Activated CD4-positive, alpha-beta memory T cell treated with anti-CD3 and anti-CD28 coated beads, Interleukin-2, amount 10 ng/mL, durations not matched to agents 7 days and 5 days (primary cell): ENCODE measurements around the gene UST. TPM values are rescaled to one million over a fixed set of nuclear protein-coding genes. Genes with fewer than 3 reads are reported as not detected.
A peak's percentile ranks its signal among the peaks of the same experiment; 100 is the strongest.

Experiments
- CTCF ChIA-PET: fragments of 350-600 bp; sonication (Branson Sonifier 250); formaldehyde crosslinking; loops from one replicate; lab custom pipeline; 2021; ENCODE audit warnings: antibody characterized with exemption, inconsistent platforms; lab: Charles Lee
- POLR2A ChIA-PET: fragments of 350-600 bp; sonication (Branson Sonifier 250); formaldehyde crosslinking; loops from one replicate; lab custom pipeline; 2021; ENCODE audit warnings: antibody characterized with exemption; lab: Charles Lee
- DNase-seq: peaks from one replicate; pipeline ENCODE4 v3.0.0-alpha.2; 2020
- H3K27ac Mint-ChIP-seq: one replicate; pipeline ENCODE4 v1.8.0; 2021; ENCODE audit warnings: mild to moderate bottlenecking, mixed read lengths
- H3K27me3 Mint-ChIP-seq: one replicate; pipeline ENCODE4 v1.8.0; 2021; ENCODE audit warnings: mixed read lengths
- H3K36me3 Mint-ChIP-seq: one replicate; pipeline ENCODE4 v1.8.0; 2021; ENCODE audit warnings: low read depth, mixed read lengths
- H3K4me1 Mint-ChIP-seq: one replicate; pipeline ENCODE4 v1.8.0; 2021; ENCODE audit warnings: mixed read lengths
- H3K4me3 Mint-ChIP-seq: one replicate; pipeline ENCODE4 v1.8.0; 2021; ENCODE audit warnings: mild to moderate bottlenecking, mixed read lengths
- H3K9me3 Mint-ChIP-seq: one replicate; pipeline ENCODE4 v1.8.0; 2021; ENCODE audit warnings: mixed read lengths
- total RNA-seq, 2 experiments: library from RNA; stranded (reverse); gene quantifications; one replicate each; pipeline ENCODE4 v1.2.3, GENCODE V29; 2021

The UST gene
- total RNA-seq, 2 experiments from 2014 or later, result 0.80 to 0.93 TPM

DNA sequence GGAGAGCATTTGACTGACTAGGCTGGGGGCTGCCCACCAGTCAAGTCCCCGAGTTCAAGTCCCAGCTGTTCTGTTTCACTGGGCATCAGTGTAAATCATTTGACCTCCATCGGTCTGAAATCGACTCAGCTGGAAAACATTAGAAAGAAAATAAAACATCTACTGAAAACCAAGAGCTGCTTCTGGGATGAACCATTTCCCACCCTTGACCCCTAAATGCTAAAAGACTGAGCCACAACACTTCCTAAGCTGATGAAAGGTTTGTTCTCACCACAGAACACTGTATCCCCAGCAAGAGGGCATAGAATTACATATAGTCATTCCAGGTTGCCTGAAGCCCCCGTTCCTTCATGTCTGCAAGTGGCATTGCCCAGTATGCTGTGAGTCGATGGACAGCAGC is 333.7 kb downstream of the UST start:
- ChIA-PET CTCF (interaction anchor here (0.8 to 1.9 kb wide), 10 partner anchors 15 to 353 kb away, joined by 3 to 22 read pairs (median 4); no protein-coding TSS in a partner anchor), POLR2A (interaction anchor here (0.7 to 2.6 kb wide), 7 partner anchors 19 to 351 kb away, joined by 3 to 12 read pairs (median 4); partner anchors contain the start of gene TAB2)
- Mint-ChIP-seq H3K36me3 (peaks cover 11% of the 10 kb centered on the region), H3K4me3 (no peak overlapping the region), H3K27me3 (no peaks in the 10 kb centered on the region), H3K9me3 (peaks cover 2% of the 10 kb centered on the region), H3K27ac (no peak overlapping the region), H3K4me1 (peaks cover 88% of the 10 kb centered on the region)
- DNase-seq, result no peak

DNA sequence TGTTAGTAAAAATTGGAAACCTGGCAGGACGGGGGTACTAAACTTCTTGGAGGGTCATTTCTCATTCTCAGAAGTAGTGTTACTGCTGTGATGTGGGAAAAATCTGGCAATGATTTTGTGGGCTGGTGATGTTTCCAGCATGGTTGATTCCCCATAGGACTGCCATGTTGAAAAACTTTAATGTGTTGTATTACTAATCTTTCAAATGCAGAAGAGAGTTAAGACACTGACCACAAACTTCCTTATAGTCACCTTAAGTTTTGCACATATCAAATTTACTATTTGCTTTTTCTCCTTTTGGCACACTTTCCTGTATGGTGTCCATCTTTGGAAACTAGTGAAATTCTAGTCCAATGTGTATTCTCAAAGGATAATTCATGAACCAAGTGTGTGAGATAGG is 334.5 kb downstream of the UST start:
- Mint-ChIP-seq H3K36me3 (peaks cover 16% of the 10 kb centered on the region), H3K27me3 (no peaks in the 10 kb centered on the region), H3K27ac (no peak overlapping the region), H3K4me1 (peaks cover 86% of the 10 kb centered on the region), H3K4me3 (no peak overlapping the region), H3K9me3 (peaks cover 2% of the 10 kb centered on the region)
- ChIA-PET CTCF (interaction anchor here (0.5 to 1.9 kb wide), 8 partner anchors 35 to 352 kb away, joined by 3 to 22 read pairs (median 4); no protein-coding TSS in a partner anchor), POLR2A (interaction anchor here (0.8 to 2.6 kb wide), 4 partner anchors 20 to 236 kb away, joined by 3 to 12 read pairs (median 5); partner anchors contain the start of gene TAB2)
- no peak for DNase-seq

DNA sequence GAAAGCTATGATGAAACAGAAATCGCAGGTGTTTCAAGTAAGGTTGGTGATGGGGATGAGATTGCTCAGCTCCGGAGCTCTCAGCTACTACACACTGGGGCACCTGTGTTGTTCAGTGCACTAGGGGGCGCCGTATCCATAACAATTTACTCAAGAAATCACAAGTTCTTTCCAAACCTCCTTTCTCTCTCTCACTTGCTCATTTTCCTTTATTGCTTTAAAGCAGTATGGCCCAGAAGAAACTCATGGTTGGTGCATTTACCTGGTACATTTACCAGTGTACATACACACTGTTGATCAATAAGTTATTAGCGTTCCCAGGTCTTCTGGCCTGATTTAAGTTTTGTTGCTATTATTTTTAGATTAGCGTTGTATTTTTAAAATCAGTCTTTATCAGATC is 335.5 kb downstream of the UST start:
- Mint-ChIP-seq H3K4me1 (peaks cover 87% of the 10 kb centered on the region), H3K27me3 (no peaks in the 10 kb centered on the region), H3K9me3 (peaks cover 2% of the 10 kb centered on the region), H3K36me3 (peaks cover 23% of the 10 kb centered on the region), H3K4me3 (peak overlapping the region; percentile 50), H3K27ac (peak overlapping the region; percentile 96)
- POLR2A ChIA-PET, result interaction anchor here (0.7 to 11.0 kb wide), 13 partner anchors 13 to 463 kb away, joined by 3 to 235 read pairs (median 7); partner anchors contain the start of genes PPIL4 and TAB2
- CTCF ChIA-PET, result interaction anchor here (0.5 to 4.9 kb wide), 33 partner anchors 13 to 435 kb away, joined by 3 to 70 read pairs (median 4); no protein-coding TSS in a partner anchor
- DNase-seq, result peak; percentile 91

DNA sequence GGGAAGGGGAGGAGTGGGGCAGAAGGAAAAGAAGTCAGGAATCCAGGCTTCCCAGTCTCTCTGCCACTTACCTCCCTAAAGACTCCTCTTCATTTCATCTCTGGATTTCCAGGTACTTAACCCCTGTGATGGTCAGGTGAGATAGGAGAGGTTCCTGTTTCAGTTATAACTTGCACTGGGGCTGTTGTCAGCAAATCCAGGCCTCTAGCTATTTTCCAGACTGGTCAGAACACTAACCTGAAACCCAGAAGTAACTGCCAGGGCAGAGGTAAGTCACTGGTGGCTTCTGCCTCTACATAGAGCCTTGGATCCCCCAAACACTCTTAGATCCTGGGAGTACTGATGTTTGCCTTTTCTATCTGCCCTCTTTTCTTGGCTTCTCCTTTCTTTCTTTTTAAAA is 337.2 kb downstream of the UST start:
- H3K27ac Mint-ChIP-seq, result peak overlapping the region; percentile 96
- H3K9me3 Mint-ChIP-seq, result no peaks in the 10 kb centered on the region
- H3K36me3 Mint-ChIP-seq, result peaks cover 35% of the 10 kb centered on the region
- peaks cover 86% of the 10 kb centered on the region for H3K4me1 Mint-ChIP-seq
- DNase-seq, result no peak
- H3K27me3 Mint-ChIP-seq, result no peaks in the 10 kb centered on the region
- POLR2A ChIA-PET, result interaction anchor here (0.7 to 11.0 kb wide), 24 partner anchors 9 to 348 kb away, joined by 3 to 235 read pairs (median 5); partner anchors contain the start of gene TAB2
- H3K4me3 Mint-ChIP-seq, result peak overlapping the region; percentile 79
- CTCF ChIA-PET, result interaction anchor here (1.0 to 4.9 kb wide), 9 partner anchors 11 to 348 kb away, joined by 3 to 70 read pairs (median 7); no protein-coding TSS in a partner anchor

DNA sequence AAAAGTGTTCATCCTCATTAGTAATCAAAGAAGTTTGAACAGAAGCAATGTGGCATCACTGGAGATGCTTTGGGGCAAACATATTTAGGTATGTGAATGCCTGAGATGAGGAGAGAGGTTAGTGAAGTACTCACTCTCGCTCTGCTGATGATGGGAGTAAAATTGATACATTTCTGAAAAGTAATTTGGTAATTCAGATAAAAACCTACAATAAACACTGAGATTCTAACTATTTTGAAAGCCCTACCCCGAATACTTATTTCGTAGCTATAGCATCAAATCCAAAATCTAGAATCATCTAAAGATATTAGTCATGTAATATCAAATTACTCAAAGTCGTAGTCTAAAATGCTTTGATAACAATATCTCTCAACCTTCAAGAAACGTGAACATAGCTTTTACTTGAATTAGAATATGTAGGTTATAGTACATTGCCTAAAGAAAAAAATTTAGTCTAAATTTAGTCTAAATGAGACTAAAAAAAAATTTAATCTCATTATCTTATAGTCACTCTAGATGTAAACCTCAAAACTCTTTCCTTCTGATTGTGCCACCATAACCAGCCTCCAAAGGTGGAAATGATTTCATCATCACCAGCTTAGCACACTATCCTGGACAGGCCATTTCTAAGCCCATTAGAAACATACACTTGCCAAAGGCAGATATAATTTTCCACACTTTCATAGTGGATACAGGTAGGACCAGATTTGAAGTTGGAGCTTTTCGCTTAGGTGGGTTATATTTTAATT is 338.2 kb downstream of the UST start:
- Mint-ChIP-seq H3K4me1 (peaks cover 78% of the 10 kb centered on the region), H3K4me3 (peak overlapping the region; percentile 79), H3K27me3 (no peaks in the 10 kb centered on the region), H3K9me3 (no peaks in the 10 kb centered on the region), H3K36me3 (peaks cover 32% of the 10 kb centered on the region), H3K27ac (peak overlapping the region; percentile 96)
- CTCF ChIA-PET, result interaction anchor here (0.7 to 4.9 kb wide), 17 partner anchors 10 to 400 kb away, joined by 3 to 70 read pairs (median 4); partner anchors contain the start of gene ZC3H12D
- no peak for DNase-seq
- POLR2A ChIA-PET, result interaction anchor here (0.7 to 11.0 kb wide), 35 partner anchors 8 to 347 kb away, joined by 3 to 235 read pairs (median 4); partner anchors contain the start of gene TAB2

DNA sequence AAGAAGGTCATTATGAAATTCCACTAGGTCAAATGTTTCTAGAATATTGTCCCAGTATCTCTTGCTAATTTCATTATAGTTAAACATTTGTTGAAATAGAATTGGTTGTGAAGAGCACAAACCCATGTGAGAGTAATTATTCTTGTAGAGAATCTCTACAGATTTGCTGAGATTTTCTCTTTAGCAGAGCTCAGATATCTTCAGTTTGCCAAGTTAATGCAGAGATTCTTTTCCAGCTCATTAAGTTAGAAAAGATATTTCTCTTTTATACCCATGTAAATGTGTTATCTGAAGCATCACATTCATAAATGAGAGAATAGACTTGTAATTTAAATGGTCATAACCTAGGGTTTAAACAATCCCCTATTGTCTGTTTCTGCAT is 338.7 kb downstream of the UST start:
- Mint-ChIP-seq H3K36me3 (peaks cover 37% of the 10 kb centered on the region), H3K27me3 (no peaks in the 10 kb centered on the region), H3K9me3 (no peaks in the 10 kb centered on the region), H3K4me1 (peaks cover 79% of the 10 kb centered on the region), H3K27ac (peak overlapping the region; percentile 96), H3K4me3 (peak overlapping the region; percentile 79)
- ChIA-PET POLR2A (interaction anchor here (0.8 to 11.0 kb wide), 26 partner anchors 9 to 346 kb away, joined by 3 to 235 read pairs (median 6); partner anchors contain the start of gene TAB2), CTCF (interaction anchor here (0.7 to 4.9 kb wide), 14 partner anchors 10 to 400 kb away, joined by 3 to 70 read pairs (median 4); partner anchors contain the start of gene ZC3H12D)
- no peak for DNase-seq

DNA sequence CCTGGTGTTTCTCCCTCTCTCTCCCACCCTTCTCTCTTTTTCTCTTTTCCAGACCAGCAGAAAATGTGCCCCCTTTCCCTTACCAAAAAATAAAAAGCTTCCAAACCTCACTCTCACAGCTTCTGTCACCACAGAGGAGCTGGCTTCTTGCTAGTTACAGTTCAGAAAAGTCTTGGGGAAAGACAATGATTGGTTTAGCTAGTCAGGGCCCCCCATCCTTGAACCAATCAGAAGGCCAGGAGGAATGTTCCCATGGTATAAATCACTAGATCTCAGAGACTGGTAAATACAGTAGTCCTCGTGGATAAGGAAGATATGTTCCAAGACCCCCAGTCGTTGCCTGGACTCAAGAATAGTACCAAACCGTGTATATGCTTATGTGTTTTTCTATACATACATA is 339.5 kb downstream of the UST start:
- CTCF ChIA-PET, result interaction anchor here (3.1 to 4.9 kb wide), 3 partner anchors 9 to 345 kb away, joined by 30 to 70 read pairs (median 34); no protein-coding TSS in a partner anchor
- DNase-seq, result no peak
- Mint-ChIP-seq H3K4me1 (peaks cover 79% of the 10 kb centered on the region), H3K27ac (peak overlapping the region; percentile 96), H3K4me3 (peak overlapping the region; percentile 79), H3K27me3 (no peaks in the 10 kb centered on the region), H3K36me3 (peaks cover 39% of the 10 kb centered on the region), H3K9me3 (no peaks in the 10 kb centered on the region)
- POLR2A ChIA-PET, result interaction anchor here (0.6 to 11.0 kb wide), 6 partner anchors 9 to 234 kb away, joined by 4 to 235 read pairs (median 104); partner anchors contain the start of gene TAB2

DNA sequence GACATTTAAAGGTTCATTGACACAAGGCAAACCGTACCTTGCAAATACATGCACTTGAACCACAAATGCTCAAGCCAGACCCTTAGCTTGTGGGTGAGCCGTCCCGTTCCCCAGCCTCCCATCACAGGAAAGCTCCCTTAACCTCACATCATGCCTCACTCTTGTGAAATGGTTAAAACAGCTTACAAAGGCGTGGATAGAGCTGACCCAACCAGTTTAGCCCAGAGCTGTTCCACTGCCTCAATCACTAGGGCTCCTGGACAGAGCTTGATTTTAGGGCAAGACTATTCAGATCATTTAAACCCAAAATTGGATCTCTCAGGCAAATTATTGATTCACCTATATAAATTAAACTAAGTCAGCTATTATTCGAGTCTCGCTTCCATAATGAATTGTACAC is 341.1 kb downstream of the UST start:
- ChIA-PET CTCF (interaction anchor here (1.0 to 1.9 kb wide), 2 partner anchors 66 to 344 kb away, joined by 3 to 8 read pairs; no protein-coding TSS in a partner anchor), POLR2A (interaction anchor here (1.0 to 11.0 kb wide), 7 partner anchors 11 to 232 kb away, joined by 3 to 235 read pairs (median 6); partner anchors contain the start of gene TAB2)
- Mint-ChIP-seq H3K4me1 (peaks cover 75% of the 10 kb centered on the region), H3K9me3 (no peaks in the 10 kb centered on the region), H3K27ac (peak overlapping the region; percentile 19), H3K27me3 (no peaks in the 10 kb centered on the region), H3K36me3 (peaks cover 44% of the 10 kb centered on the region), H3K4me3 (no peak overlapping the region)
- no peak for DNase-seq

DNA sequence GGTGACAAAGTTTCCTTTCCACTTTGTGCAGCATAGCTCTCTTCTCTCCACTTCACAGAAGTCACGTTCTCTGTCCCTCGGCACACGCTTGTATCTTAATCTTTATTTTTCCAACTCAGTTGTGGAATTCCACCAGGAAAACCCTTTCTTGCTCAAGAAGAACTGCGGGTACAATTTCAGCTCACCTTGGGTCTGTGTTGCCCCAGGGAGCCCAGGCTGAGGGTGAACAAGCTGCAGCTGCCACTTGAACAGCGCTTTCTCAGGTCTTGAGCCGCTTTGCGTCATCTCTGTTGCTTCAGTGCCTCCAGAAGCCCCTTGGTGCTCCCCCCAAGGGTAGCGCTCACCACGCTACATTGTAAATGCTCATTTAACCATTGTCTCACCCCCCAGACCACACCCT is 341.5 kb downstream of the UST start:
- Mint-ChIP-seq H3K27ac (no peak overlapping the region), H3K4me3 (no peak overlapping the region), H3K4me1 (peaks cover 75% of the 10 kb centered on the region), H3K9me3 (no peaks in the 10 kb centered on the region), H3K36me3 (peaks cover 47% of the 10 kb centered on the region), H3K27me3 (no peaks in the 10 kb centered on the region)
- POLR2A ChIA-PET, result interaction anchor here (1.0 to 11.0 kb wide), 6 partner anchors 12 to 232 kb away, joined by 3 to 235 read pairs (median 7); partner anchors contain the start of gene TAB2
- DNase-seq, result no peak
- CTCF ChIA-PET, result interaction anchor here (1.9 kb wide), 1 partner anchor 343 kb away, joined by 8 read pairs; no protein-coding TSS in a partner anchor

DNA sequence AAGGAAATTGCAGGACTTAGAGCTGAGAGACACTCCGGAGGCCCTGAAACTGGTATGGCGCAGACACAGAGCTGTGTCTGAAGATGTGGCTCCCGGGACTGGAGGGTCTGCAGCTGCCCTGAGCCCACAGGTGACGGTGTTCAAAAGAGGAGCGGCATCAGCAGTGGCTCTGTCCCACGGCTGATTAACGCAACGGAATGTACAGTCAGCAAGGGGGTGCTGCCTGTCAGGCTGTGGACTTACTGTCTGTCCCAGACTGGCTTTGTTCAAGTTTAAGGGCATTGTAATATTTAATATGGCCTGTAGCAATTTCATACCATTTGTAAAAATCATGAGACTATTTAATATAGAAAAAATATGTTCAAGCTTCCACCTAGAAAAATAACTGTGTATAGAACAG is 342.7 kb downstream of the UST start:
- no peak for DNase-seq
- H3K4me3 Mint-ChIP-seq, result no peak overlapping the region
- H3K4me1 Mint-ChIP-seq, result peaks cover 75% of the 10 kb centered on the region
- CTCF ChIA-PET, result interaction anchor here (0.5 to 1.0 kb wide), 4 partner anchors 50 to 210 kb away, joined by 3 to 4 read pairs (median 3); no protein-coding TSS in a partner anchor
- H3K9me3 Mint-ChIP-seq, result no peaks in the 10 kb centered on the region
- POLR2A ChIA-PET, result interaction anchor here (1.5 to 11.0 kb wide), 2 partner anchors 58 to 231 kb away, joined by 3 to 235 read pairs; partner anchors contain the start of gene TAB2
- H3K36me3 Mint-ChIP-seq, result peaks cover 52% of the 10 kb centered on the region
- no peak overlapping the region for H3K27ac Mint-ChIP-seq
- H3K27me3 Mint-ChIP-seq, result no peaks in the 10 kb centered on the region

DNA sequence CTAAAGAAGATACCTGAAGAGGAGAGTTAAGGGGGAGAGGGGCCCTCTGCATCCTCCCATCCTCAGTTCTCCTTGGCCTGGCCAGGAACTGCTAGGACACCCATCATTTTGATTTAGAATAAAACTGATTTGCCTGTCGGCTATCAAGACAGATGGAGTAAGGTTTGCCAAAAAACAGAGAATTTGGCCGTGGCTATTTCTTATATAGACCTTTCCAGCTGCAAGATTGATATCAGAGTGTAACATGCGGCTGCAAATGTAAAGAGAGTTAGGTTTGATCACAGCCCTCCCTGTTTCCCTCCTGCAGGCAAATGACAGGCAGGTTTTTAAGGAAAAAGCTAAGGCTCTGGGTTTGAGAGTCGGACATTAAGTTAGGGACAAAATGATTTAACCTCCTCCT is 344.1 kb downstream of the UST start:
- DNase-seq, result no peak
- Mint-ChIP-seq H3K9me3 (no peaks in the 10 kb centered on the region), H3K4me1 (peaks cover 78% of the 10 kb centered on the region), H3K4me3 (no peak overlapping the region), H3K27me3 (no peaks in the 10 kb centered on the region), H3K27ac (peak overlapping the region; percentile 57), H3K36me3 (peaks cover 45% of the 10 kb centered on the region)
- ChIA-PET POLR2A (interaction anchor here (1.0 to 11.0 kb wide), 8 partner anchors 15 to 229 kb away, joined by 4 to 235 read pairs (median 8); partner anchors contain the start of gene TAB2), CTCF (interaction anchor here (1.3 kb wide), 1 partner anchor 41 kb away, joined by 5 read pairs; no protein-coding TSS in a partner anchor)

DNA sequence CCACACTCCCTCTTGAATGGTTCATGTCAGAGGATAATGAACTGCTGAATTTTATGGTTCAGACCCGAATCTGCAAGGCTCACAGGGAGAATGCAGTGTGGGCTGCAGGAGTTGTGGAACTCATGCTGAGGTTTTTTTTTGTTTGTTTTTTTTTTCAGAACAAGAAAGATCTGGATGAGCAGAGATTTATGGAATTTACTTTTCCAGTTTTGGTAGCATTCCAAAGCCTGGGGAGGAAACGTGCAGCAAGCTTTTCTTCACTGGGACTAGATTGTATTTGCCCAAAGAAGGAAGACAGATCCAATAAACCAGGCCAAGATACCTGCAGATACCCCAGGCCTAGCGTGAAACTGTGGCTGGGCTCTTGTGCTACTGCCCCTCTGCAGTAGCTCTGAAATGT is 346.8 kb downstream of the UST start:
- peaks cover 79% of the 10 kb centered on the region for H3K4me1 Mint-ChIP-seq
- POLR2A ChIA-PET, result interaction anchor here (1.0 to 9.0 kb wide), 20 partner anchors 9 to 380 kb away, joined by 3 to 176 read pairs (median 8); partner anchors contain the start of gene TAB2
- H3K27me3 Mint-ChIP-seq, result no peaks in the 10 kb centered on the region
- H3K36me3 Mint-ChIP-seq, result peaks cover 43% of the 10 kb centered on the region
- no peak for DNase-seq
- CTCF ChIA-PET, result interaction anchor here (1.4 to 4.5 kb wide), 7 partner anchors 9 to 338 kb away, joined by 6 to 30 read pairs (median 12); partner anchors contain the start of gene TAB2
- H3K27ac Mint-ChIP-seq, result peak overlapping the region; percentile 97
- H3K4me3 Mint-ChIP-seq, result peak overlapping the region; percentile 71
- H3K9me3 Mint-ChIP-seq, result peaks cover 14% of the 10 kb centered on the region
